ENCODE results near the gene SOX6.
"Not testable (repeated sequence)": the region's sequence is repeated elsewhere in the genome, so short reads cannot be mapped to it uniquely, and the experiment has no call there.

Gene SOX6

DNA sequence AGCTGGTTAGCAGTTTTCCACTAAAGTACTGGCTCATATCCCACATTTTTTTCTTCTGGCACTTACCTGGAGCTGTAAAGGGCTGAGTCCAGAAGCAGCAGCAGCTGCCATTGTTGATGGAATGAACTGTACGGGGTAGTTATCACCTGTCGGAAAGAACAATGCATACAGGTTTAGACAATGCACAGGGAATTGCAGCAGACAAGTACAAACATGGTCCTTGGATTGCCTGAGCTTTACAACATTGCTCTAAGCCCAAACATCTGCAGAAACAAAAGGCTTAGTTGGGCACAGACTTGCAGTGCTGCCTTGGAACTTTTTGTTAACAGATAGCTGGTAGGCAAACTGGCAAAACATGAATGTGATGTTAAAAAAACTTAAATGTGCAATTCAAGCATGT is 258.8 kb downstream of the SOX6 start:
- no peak for DNase-seq (ENCODE audit: low read depth in 2 of 2)

DNA sequence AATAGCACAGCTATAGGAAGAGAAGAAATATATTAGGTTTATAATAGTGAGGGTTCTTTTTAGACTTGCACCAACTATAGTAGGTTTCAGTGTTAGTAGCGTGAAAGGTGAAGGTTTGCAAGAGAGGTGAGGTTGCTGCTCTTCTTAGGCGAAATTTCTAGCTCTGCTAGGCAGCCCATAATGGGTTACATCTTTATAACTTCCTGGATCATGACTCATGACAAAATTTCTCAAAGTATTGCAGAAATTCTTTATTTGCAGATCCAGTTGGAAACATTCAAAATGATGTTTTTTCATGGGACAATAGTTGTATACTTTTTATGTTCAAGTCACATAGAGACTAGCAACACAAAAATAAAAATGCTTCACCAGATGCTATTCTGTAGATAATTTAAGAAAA is 260.0 kb downstream of the SOX6 start:
- DNase-seq (ENCODE audit: low read depth in 2 of 2): no peak

- no peak for DNase-seq (ENCODE audit: low read depth in 2 of 2)
Measured at GRCh38 chr11:16095756-16096155, 260.6 kb downstream of the SOX6 start.

- no peak for DNase-seq (ENCODE audit: low read depth in 2 of 2)
Measured at GRCh38 chr11:16093889-16094653, 262.3 kb downstream of the SOX6 start.

- DNase-seq (ENCODE audit: low read depth in 2 of 2): no peak
Measured at GRCh38 chr11:16091862-16092261, 264.5 kb downstream of the SOX6 start.

DNA sequence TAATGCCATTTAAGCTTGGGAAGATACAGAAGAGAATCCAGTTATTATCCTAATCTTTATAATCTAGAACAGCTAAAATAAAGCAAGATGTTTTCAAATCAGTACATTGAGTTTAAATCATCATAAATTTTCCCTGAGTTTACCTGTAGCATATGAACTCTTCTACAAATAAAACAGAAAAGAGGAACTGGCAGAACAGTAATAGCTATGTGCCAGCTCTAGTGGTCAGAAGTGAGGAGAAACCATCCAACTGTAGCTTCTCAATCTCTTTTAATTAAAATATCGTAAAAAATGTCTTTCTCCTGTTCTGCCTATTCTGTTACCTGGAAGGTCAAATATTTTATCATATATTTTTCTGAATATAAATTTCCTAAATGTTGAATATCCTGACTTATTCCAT is 266.9 kb downstream of the SOX6 start:
- no peak for DNase-seq (ENCODE audit: low read depth in 2 of 2)

DNA sequence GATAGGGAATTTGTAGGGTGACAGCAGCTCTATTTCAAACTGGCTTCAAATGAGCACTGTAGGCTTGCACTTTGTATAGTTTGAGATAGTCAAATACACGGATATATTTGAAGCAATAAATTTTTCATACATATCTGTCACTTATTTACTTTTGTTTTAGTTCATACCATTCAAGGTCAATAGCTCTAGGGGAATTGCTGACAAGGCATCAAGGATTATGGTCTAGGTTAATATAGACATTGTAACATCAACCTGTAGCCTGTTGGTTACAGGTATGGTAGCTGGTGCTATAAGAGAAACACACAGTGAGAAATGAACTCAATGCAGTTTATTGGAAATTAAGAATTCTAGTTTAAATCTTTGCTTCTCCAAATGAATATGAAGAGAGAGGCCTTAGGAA is 267.6 kb downstream of the SOX6 start:
- DNase-seq (ENCODE audit: low read depth in 2 of 2): no peak

DNA sequence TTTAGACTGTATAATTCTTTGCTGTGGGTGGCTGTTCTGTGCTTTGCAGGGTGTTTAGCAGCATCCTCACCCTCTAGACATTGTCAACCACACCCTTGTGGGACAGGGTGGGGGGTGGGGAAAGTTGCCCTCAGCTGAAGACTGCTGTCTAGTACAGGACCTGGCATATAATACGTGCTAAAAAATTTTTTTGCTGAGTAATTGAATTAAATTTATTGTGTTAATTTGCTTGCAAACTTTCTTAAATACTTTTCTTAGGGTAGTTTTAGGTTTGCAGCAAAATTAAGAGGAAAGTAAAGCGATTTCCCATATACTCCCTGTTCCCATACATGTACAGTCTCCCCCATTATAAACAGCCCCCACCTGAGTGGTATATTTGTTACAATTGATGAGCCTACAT is 268.5 kb downstream of the SOX6 start:
- DNase-seq (ENCODE audit: low read depth in 2 of 2): no peak

DNA sequence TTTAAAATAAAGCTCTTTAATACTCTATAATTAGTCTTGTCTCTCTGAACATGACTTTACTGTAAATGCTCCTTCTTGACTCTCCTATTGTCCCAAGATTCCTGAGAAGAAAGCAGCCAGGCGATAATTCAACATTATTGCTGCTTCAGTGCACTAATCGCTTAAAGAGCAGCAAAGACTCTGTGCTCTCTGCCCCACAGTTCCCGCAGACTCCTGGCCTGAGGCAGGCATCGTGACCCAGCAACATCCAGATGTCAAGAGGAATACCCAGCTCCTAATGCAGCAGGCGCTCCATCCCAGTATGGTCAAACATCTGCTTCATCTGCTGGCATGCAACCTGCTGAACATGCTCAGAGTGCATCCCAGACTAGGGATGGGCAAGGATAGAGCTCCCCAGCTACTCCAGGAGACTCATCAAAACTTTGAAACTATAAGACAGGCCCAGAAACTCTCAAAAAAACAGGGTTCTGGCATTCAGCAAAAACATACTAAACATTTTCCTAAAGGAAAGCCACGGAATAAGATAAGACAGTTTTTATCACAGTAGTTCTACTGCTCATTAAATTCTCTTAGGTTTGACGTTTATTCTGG is 270.0 kb downstream of the SOX6 start:
- no peak for DNase-seq (ENCODE audit: low read depth in 2 of 2)

GRCh38 chr11:16082095-16083055 is 274.0 kb downstream of the SOX6 start:
- no peak for DNase-seq (ENCODE audit: low read depth in 2 of 2)

DNA sequence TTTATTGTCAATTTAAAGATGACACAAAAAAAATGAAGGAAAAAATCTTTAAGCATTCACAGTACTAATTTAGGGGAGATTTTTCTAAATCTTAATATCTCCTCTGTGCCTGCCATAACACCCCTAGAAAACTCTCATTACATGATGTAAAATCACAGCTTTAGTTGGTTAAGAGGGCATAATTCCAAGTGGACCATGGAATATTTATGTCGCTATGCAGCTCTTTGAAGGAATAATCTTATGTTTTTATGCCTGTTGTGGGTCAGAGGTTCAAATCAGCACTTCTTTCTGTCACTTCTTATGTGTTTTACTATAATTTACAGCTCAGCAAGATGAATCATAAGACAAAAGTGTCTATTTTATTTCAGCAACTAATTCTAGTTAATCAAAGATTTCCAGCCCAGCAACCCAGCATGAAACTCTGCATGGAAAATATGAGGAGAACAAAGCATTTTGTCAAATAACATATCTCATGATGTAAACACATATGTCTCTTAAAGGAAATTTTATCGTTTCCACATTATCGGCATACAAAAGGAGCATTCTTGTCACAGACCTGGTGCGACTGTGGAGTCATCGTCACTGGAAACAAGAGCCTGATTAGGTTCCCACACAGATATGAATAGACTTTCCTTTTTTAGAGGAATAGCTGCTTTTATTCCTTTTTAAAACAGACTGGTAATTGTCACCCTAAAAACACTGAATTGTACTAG is 274.8 kb downstream of the SOX6 start:
- DNase-seq (ENCODE audit: low read depth in 2 of 2): no peak

DNA sequence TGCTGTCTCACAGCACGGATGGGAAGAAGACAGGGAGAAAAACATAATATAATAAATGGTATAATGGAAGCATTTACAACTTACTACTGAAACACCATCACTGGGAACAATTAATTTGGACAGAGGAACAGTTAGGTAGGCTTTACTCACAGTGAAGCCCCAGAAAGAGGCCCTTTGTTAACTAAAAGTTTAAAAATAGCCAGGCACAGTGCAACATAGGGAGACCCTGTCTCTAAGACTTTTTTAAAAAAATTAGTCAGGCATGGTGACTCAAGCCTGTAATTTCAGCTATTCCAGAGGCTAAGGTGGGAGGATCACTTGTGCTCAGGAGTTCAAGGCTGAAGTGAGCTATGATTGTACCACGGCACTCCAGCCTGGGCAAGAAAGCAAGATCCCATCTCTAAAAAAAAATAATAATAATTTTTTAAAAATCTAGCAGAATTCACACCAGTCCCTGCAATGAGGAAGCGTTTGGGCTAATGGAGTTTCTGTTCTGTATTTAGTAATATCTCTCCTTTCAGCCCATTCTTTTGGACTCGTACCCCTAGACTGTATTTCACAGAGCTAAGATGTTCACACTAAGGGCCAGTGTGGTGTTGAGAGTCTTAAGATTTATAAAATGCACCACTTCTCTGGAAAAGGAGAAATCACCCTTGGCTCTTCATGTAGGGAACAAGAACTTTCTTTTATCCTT is 275.5 kb downstream of the SOX6 start:
- no peak for DNase-seq (ENCODE audit: low read depth in 2 of 2)

DNA sequence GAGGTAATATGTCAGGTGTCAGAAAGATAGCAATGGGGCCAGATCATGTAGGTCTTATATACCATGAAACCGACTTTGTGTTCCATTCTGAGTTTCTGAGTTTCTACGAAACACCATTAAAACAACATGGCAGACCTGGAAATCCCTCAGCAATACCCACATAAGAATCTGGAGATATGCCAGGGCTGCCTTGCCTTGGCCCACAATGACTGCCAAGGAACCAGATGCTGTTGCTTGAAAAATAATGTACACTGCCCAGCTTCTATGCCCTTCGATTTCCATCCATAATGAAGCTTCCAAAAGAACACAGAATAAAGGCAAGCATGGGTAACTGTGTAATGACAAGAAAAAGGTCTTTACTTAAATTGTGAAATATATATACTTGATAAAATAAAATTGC is 277.4 kb downstream of the SOX6 start:
- DNase-seq (ENCODE audit: low read depth in 2 of 2): no peak

DNA sequence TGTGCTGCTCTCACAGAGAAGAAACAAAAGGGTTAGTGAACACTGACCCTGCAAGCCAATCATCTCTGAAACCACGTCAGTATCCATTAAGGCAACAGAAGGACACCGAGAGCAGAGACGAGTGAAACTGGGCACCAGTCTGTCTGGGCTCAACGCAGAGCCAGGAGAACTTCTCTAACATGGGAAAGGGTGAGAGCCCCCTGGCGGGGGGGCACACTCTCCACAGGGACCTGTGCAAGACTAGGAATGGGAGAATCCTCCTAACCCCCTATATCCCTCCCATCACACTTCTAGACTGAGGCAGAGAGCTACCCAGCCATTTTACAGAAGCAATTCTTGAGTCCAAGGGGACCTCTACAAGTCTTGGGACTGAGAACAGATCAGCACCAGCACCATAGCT is 285.8 kb downstream of the SOX6 start:
- DNase-seq (ENCODE audit: low read depth in 2 of 2): no peak

DNA sequence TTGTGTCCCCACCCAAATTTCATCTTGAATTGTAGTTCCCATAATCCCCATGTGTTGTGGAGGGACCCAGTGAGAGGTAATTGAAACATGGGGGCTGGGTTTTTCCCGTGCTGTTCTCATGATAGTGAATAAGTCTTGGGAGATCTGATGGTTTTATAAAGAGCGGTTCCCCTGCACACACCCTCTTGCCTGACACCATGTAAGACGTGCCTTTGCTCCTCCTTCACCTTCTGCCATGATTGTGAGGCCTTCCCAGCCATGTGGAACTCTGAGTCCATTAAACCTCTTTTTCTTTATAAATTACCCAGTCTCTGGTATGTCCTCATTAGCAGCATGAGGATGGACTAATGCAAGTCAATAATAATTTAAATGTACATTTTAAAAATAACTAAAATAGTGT is 289.1 kb downstream of the SOX6 start:
- not testable (repeated sequence) for DNase-seq (ENCODE audit: low read depth in 2 of 2)

DNA sequence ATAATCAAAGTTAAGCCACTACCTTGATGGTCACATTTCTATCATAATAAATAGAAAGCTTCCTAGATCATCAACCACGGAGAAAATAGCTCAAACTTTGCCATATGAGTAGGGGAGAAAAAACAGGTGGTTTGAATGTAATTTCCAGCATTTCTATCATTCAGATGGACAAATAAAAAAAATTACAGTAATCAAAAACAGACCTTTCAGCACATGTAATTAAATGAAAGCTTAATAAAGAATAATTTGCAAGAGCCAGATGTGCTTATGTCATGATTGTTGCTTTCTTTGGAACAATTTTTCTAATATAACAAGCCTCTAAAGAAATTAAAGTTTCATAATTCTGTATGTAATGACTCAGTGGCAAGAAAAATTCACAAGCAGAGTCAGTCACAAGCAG is 297.0 kb downstream of the SOX6 start:
- DNase-seq (ENCODE audit: low read depth in 2 of 2): no peak

DNA sequence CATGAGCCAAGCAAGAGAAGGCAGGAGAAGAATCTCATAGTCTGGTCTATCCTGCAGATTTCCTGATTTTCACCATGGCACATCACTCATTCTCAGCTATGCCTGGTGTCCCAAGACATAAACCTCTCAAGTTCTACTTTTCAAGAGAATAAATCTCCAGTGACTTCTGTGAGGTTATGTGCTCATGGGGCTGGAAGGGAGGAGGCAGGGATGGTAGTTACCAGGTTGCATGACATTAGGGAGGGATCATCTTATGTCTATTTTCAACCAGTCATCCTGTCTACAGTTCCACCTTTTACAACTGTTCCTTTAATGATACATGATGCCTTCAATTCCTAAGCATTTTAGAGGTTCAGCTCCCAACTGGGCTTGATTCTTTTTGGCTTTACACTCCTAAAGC is 297.7 kb downstream of the SOX6 start:
- no peak for DNase-seq (ENCODE audit: low read depth in 2 of 2)

- DNase-seq (ENCODE audit: low read depth in 2 of 2): no peak
Measured at GRCh38 chr11:16052750-16053149, 303.6 kb downstream of the SOX6 start.

DNA sequence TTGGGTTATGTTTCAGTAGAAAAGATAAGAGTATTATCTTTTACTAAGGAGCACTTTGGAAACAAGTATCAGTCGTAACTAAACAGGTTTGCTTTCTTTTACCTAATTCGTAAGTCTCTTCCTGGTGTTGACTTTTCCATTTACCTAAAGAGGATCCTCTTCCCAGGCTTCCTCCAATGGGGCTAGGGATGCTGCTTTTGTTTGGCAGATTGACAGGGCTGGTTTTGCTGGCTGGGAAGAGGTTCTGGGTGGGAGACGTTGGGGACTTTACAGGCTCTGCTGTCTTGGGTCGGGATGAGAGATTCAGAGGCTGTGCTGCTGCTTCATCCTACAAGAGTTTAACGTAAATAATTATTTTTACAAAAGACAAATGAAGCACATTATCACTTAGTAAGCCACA is 306.7 kb downstream of the SOX6 start:
- no peak for DNase-seq (ENCODE audit: low read depth in 2 of 2)

GRCh38 chr11:16047073-16047472 is 309.3 kb downstream of the SOX6 start:
- DNase-seq (ENCODE audit: low read depth in 2 of 2): no peak

DNA sequence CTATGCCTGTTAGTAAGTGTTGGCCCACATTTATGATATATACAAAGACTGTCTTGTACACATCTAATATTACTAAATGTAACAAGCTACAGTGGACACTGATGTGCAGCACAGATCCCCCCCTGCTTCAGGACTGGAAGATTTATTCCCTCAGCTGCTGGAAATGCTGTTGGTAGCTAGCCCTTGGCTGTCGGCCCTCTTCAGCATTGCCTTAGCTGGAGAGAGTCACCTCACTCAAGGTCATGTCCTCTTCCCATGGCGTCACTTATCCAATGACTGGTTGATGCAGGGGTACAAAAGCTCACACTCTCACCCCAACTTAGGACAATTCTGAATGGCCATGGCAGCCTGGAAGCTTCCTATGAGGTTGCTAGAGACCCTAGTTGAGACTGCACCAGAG is 312.7 kb downstream of the SOX6 start:
- no peak for DNase-seq (ENCODE audit: low read depth in 2 of 2)

All from stimulated activated CD4-positive, alpha-beta T cell treated with anti-CD3 and anti-CD28 coated beads, Interleukin-1b, Interleukin-23, amount 100 ng/mL, for 1 hour (primary cell).